CD4-positive, alpha-beta T cell treated with Interleukin-17A for 1 hour (primary cell): ENCODE results near the gene CD48.
"Not testable (repeated sequence)": the region's sequence is repeated elsewhere in the genome, so short reads cannot be mapped to it uniquely, and the experiment has no call there.

Experiments used
- DNase-seq: peaks from one replicate; pipeline ENCODE4 v3.0.0-alpha.2; 2020

Gene CD48

GRCh38 chr1:160675641-160676410 is 35.8 kb downstream of the CD48 start:
- peak; percentile 79 for DNase-seq

- no peak for DNase-seq
Measured at GRCh38 chr1:160674415-160674814, 37.2 kb downstream of the CD48 start.

- peak; percentile 41 for DNase-seq
Measured at GRCh38 chr1:160672789-160673695, 38.6 kb downstream of the CD48 start.

- no peak for DNase-seq
Measured at GRCh38 chr1:160671603-160672517, 39.8 kb downstream of the CD48 start.

- DNase-seq, result no peak
Measured at GRCh38 chr1:160670701-160671100, 40.9 kb downstream of the CD48 start.

GRCh38 chr1:160669802-160670201 is 41.8 kb downstream of the CD48 start:
- no peak for DNase-seq

- DNase-seq, result no peak
Measured at GRCh38 chr1:160669276-160669675, 42.3 kb downstream of the CD48 start.

GRCh38 chr1:160667896-160668295 is 43.7 kb downstream of the CD48 start:
- no peak for DNase-seq

- DNase-seq, result no peak
Measured at GRCh38 chr1:160666079-160666442, 45.6 kb downstream of the CD48 start.

GRCh38 chr1:160665330-160666078 is 46.1 kb downstream of the CD48 start:
- peak; percentile 44 for DNase-seq

GRCh38 chr1:160664573-160665051 is 47.0 kb downstream of the CD48 start:
- peak; percentile 66 for DNase-seq

- peak; percentile 34 for DNase-seq
Measured at GRCh38 chr1:160662910-160663309, 48.7 kb downstream of the CD48 start.

- DNase-seq, result no peak
Measured at GRCh38 chr1:160659566-160659965, 52.1 kb downstream of the CD48 start.

GRCh38 chr1:160658814-160659193 is 52.8 kb downstream of the CD48 start:
- DNase-seq, result no peak

- DNase-seq, result no peak
Measured at GRCh38 chr1:160658162-160658813, 53.3 kb downstream of the CD48 start.

- DNase-seq, result no peak
Measured at GRCh38 chr1:160657250-160657781, 54.3 kb downstream of the CD48 start.

GRCh38 chr1:160656737-160657136 is 54.9 kb downstream of the CD48 start:
- DNase-seq, result no peak

GRCh38 chr1:160653620-160654016 is 58.0 kb downstream of the CD48 start:
- DNase-seq, result no peak

- DNase-seq, result no peak
Measured at GRCh38 chr1:160652924-160653619, 58.5 kb downstream of the CD48 start.

GRCh38 chr1:160652065-160652641 is 59.5 kb downstream of the CD48 start:
- not testable (repeated sequence) for DNase-seq
